Nephron (organoid): ENCODE measurements around the gene CMC2.

Experiments
- H3K27ac Mint-ChIP-seq, 3 experiments: 2 replicates each; pipeline ENCODE4 v1.8.0; 2020; ENCODE audit warnings: mixed read lengths in 3 of 3, mild to moderate bottlenecking in 2 of 3, moderate library complexity in 1 of 3
- H3K27me3 Mint-ChIP-seq: 2 replicates; pipeline ENCODE4 v1.8.0; 2021; ENCODE audit warnings: low read depth, mild to moderate bottlenecking, moderate library complexity, mixed read lengths
- H3K36me3 Mint-ChIP-seq: 2 replicates; pipeline ENCODE4 v1.8.0; 2020; ENCODE audit warnings: low read depth, mixed read lengths
- H3K4me1 Mint-ChIP-seq: 2 replicates; pipeline ENCODE4 v1.8.0; 2020; ENCODE audit warnings: mixed read lengths
- H3K4me3 Mint-ChIP-seq, 3 experiments: 2 replicates each; pipeline ENCODE4 v1.8.0; 2020; ENCODE audit warnings: mild to moderate bottlenecking in 3 of 3, mixed read lengths in 3 of 3, moderate library complexity in 2 of 3
- H3K9me3 Mint-ChIP-seq: 2 replicates; pipeline ENCODE4 v1.8.0; 2020; ENCODE audit warnings: mixed read lengths
- CTCF ChIP-seq, 3 experiments: fragments of 200-600 bp; sonication (generic); IDR thresholded peaks; one replicate each; pipeline ENCODE4 v1.5.0; 2021; ENCODE audit warnings: antibody characterized with exemption in 3 of 3; ENCODE audit not compliant: unreplicated experiment in 3 of 3

Gene CMC2

GRCh38 chr16:80940069-80940856 lies 66.4 kb downstream of the CMC2 start:
- Mint-ChIP-seq H3K27me3 (peaks cover 5% of the 10 kb centered on the region), H3K27ac (no peak overlapping the region), H3K36me3 (no peaks in the 10 kb centered on the region), H3K4me3 (no peak overlapping the region), H3K9me3 (peaks cover 8% of the 10 kb centered on the region), H3K4me1 (peaks cover 22% of the 10 kb centered on the region)
- no peak for TF ChIP-seq CTCF (IDR thresholded peaks at IDR 0.05; ENCODE audit: unreplicated experiment in 3 of 3)

- H3K27ac Mint-ChIP-seq, result peak overlapping the region in 2 of 3 experiments; percentile 93 to 97
- H3K27me3 Mint-ChIP-seq, result peaks cover 14% of the 10 kb centered on the region
- H3K9me3 Mint-ChIP-seq, result peaks cover 8% of the 10 kb centered on the region
- H3K4me3 Mint-ChIP-seq, result no peak overlapping the region
- TF ChIP-seq CTCF (IDR thresholded peaks at IDR 0.05; ENCODE audit: unreplicated experiment in 3 of 3), result no peak
- no peaks in the 10 kb centered on the region for H3K36me3 Mint-ChIP-seq
- H3K4me1 Mint-ChIP-seq, result peaks cover 30% of the 10 kb centered on the region
Measured at GRCh38 chr16:80938879-80939260, 67.8 kb downstream of the CMC2 start.

- no peak for TF ChIP-seq CTCF (IDR thresholded peaks at IDR 0.05; ENCODE audit: unreplicated experiment in 3 of 3)
- Mint-ChIP-seq H3K27me3 (peaks cover 19% of the 10 kb centered on the region), H3K36me3 (no peaks in the 10 kb centered on the region)
Measured at GRCh38 chr16:80938004-80938878, 68.4 kb downstream of the CMC2 start.

GRCh38 chr16:80936410-80936809 lies 70.3 kb downstream of the CMC2 start:
- Mint-ChIP-seq H3K27me3 (peaks cover 30% of the 10 kb centered on the region), H3K4me1 (peaks cover 40% of the 10 kb centered on the region), H3K9me3 (peaks cover 4% of the 10 kb centered on the region), H3K36me3 (no peaks in the 10 kb centered on the region), H3K4me3 (peak overlapping the region in 1 of 3 experiments; percentile 30), H3K27ac (peak overlapping the region in 2 of 3 experiments; percentile 54 to 55)
- TF ChIP-seq CTCF (IDR thresholded peaks at IDR 0.05; ENCODE audit: unreplicated experiment in 3 of 3), result no peak

More at GRCh38 chr16:80938004-80938878, 68.4 kb downstream of the CMC2 start:
- H3K9me3 Mint-ChIP-seq, result peaks cover 8% of the 10 kb centered on the region
- H3K27ac Mint-ChIP-seq, result peak overlapping the region; percentile 82 to 97 (median 93)
- peak overlapping the region in 2 of 3 experiments; percentile 46 to 60 for H3K4me3 Mint-ChIP-seq
- peaks cover 30% of the 10 kb centered on the region for H3K4me1 Mint-ChIP-seq

- TF ChIP-seq CTCF (IDR thresholded peaks at IDR 0.05; ENCODE audit: unreplicated experiment in 3 of 3), result no peak
- Mint-ChIP-seq H3K9me3 (peaks cover 4% of the 10 kb centered on the region), H3K4me3 (peak overlapping the region in 1 of 3 experiments; percentile 23), H3K4me1 (peaks cover 40% of the 10 kb centered on the region), H3K27ac (peak overlapping the region in 2 of 3 experiments; percentile 35 to 43), H3K27me3 (peaks cover 33% of the 10 kb centered on the region), H3K36me3 (no peaks in the 10 kb centered on the region)
Measured at GRCh38 chr16:80935691-80936090, 71.0 kb downstream of the CMC2 start.
